Parathyroid adenoma (tissue), 2 donors: ENCODE measurements around the gene KCNIP1.

Experiments used
- H2AFZ ChIP-seq: fragments of 300-600 bp; sonication (generic); one replicate; pipeline ENCODE4 v1.7.0; 2017; ENCODE audit warnings: antibody characterized with exemption, mild to moderate bottlenecking
- H3K27ac ChIP-seq: fragments of 300-600 bp; sonication (generic); one replicate; pipeline ENCODE4 v1.7.0; 2017
- H3K27me3 ChIP-seq: fragments of 300-600 bp; sonication (generic); one replicate; pipeline ENCODE4 v1.7.0; 2017; ENCODE audit warnings: low read length; ENCODE audit not compliant: control insufficient read depth, insufficient read depth
- H3K36me3 ChIP-seq: fragments of 300-600 bp; sonication (generic); one replicate; pipeline ENCODE4 v1.7.0; 2017; ENCODE audit warnings: low read length; ENCODE audit not compliant: control insufficient read depth, insufficient read depth
- H3K4me1 ChIP-seq: fragments of 300-600 bp; sonication (generic); one replicate; pipeline ENCODE4 v1.7.0; 2017; ENCODE audit warnings: control low read depth
- H3K4me2 ChIP-seq: fragments of 300-600 bp; sonication (generic); one replicate; pipeline ENCODE4 v1.7.0; 2017; ENCODE audit warnings: low read length
- H3K4me3 ChIP-seq: fragments of 300-600 bp; sonication (generic); one replicate; pipeline ENCODE4 v1.7.0; 2017; ENCODE audit warnings: low read depth, low read length
- H3K79me2 ChIP-seq: fragments of 300-600 bp; sonication (generic); one replicate; pipeline ENCODE4 v1.7.0; 2017; ENCODE audit warnings: control low read depth
- H3K9ac ChIP-seq: fragments of 300-600 bp; sonication (generic); one replicate; pipeline ENCODE4 v1.7.0; 2017; ENCODE audit warnings: mild to moderate bottlenecking
- H3K9me3 ChIP-seq: fragments of 300-600 bp; sonication (generic); one replicate; pipeline ENCODE4 v1.7.0; 2017; ENCODE audit warnings: low read length; ENCODE audit not compliant: control insufficient read depth
- CTCF ChIP-seq: fragments of 300-600 bp; sonication (generic); IDR thresholded peaks from one replicate; pipeline ENCODE4 v1.7.0; 2017; ENCODE audit warnings: antibody characterized with exemption, mild to moderate bottlenecking
- donor health status: primary hyperparathyroidism.

Gene KCNIP1

GRCh38 chr5:170534177-170534576 lies 30.4 kb downstream of the KCNIP1 start:
- Histone ChIP-seq H3K4me1 (peaks cover 8% of the 10 kb centered on the region), H3K27ac (no peak overlapping the region), H3K4me3 (no peak overlapping the region), H3K36me3 (no peaks in the 10 kb centered on the region), H3K9me3 (no peaks in the 10 kb centered on the region), H3K9ac (no peak overlapping the region), H3K4me2 (no peak overlapping the region), H2AFZ (no peak overlapping the region), H3K79me2 (peaks cover 5% of the 10 kb centered on the region), H3K27me3 (no peaks in the 10 kb centered on the region)
- TF ChIP-seq CTCF: no peak

- Histone ChIP-seq H3K36me3 (no peaks in the 10 kb centered on the region), H3K9ac (no peak overlapping the region), H3K4me1 (peaks cover 8% of the 10 kb centered on the region), H3K4me2 (no peak overlapping the region), H3K27me3 (no peaks in the 10 kb centered on the region), H3K79me2 (peaks cover 5% of the 10 kb centered on the region), H3K9me3 (no peaks in the 10 kb centered on the region), H3K27ac (no peak overlapping the region), H2AFZ (no peak overlapping the region), H3K4me3 (no peak overlapping the region)
- no peak for TF ChIP-seq CTCF
Observed at GRCh38 chr5:170534941-170535340, 31.1 kb downstream of the KCNIP1 start.

- H2AFZ ChIP-seq: no peak overlapping the region
- H3K4me3 ChIP-seq: no peak overlapping the region
- no peak for TF ChIP-seq CTCF
- peaks cover 5% of the 10 kb centered on the region for H3K79me2 ChIP-seq
- H3K27ac ChIP-seq: no peak overlapping the region
- H3K4me2 ChIP-seq: no peak overlapping the region
- no peaks in the 10 kb centered on the region for H3K36me3 ChIP-seq
- peaks cover 8% of the 10 kb centered on the region for H3K4me1 ChIP-seq
- H3K9me3 ChIP-seq: no peaks in the 10 kb centered on the region
- no peaks in the 10 kb centered on the region for H3K27me3 ChIP-seq
- H3K9ac ChIP-seq: no peak overlapping the region
Observed at GRCh38 chr5:170536525-170536924, 32.7 kb downstream of the KCNIP1 start.

- H3K9me3 ChIP-seq: no peaks in the 10 kb centered on the region
- H3K27me3 ChIP-seq: no peaks in the 10 kb centered on the region
- H3K79me2 ChIP-seq: peaks cover 5% of the 10 kb centered on the region
- H3K36me3 ChIP-seq: no peaks in the 10 kb centered on the region
- peaks cover 10% of the 10 kb centered on the region for H3K4me1 ChIP-seq
- H3K4me2 ChIP-seq: no peak overlapping the region
- no peak overlapping the region for H2AFZ ChIP-seq
- H3K27ac ChIP-seq: no peak overlapping the region
- TF ChIP-seq CTCF: no peak
- no peak overlapping the region for H3K4me3 ChIP-seq
- no peak overlapping the region for H3K9ac ChIP-seq
Observed at GRCh38 chr5:170537451-170538095, 33.8 kb downstream of the KCNIP1 start.

GRCh38 chr5:170538096-170538465 lies 34.3 kb downstream of the KCNIP1 start:
- Histone ChIP-seq H3K9me3 (no peaks in the 10 kb centered on the region), H3K27ac (no peak overlapping the region), H3K79me2 (peaks cover 5% of the 10 kb centered on the region), H3K27me3 (no peaks in the 10 kb centered on the region), H3K36me3 (no peaks in the 10 kb centered on the region), H2AFZ (no peak overlapping the region), H3K9ac (no peak overlapping the region), H3K4me2 (no peak overlapping the region), H3K4me1 (peaks cover 5% of the 10 kb centered on the region), H3K4me3 (no peak overlapping the region)
- no peak for TF ChIP-seq CTCF
